ENCODE results near the gene NEUROD2.

NEUROD2 gene

GRCh38 chr17:39566094-39566850 is 41.4 kb downstream of the NEUROD2 start:
- no peak for DNase-seq
- in situ Hi-C loops (cut with HindIII; ENCODE audit: low pct_ligation_motif_present, low pct_unique_long_range_greater_than_20kb, low sequenced_read_pairs) = no loop called here

GRCh38 chr17:39564211-39564848 is 43.4 kb downstream of the NEUROD2 start:
- no peak for DNase-seq
- in situ Hi-C loops (cut with HindIII; ENCODE audit: low pct_ligation_motif_present, low pct_unique_long_range_greater_than_20kb, low sequenced_read_pairs) = no loop called here

GRCh38 chr17:39563476-39563875 is 44.2 kb downstream of the NEUROD2 start:
- DNase-seq = no peak
- in situ Hi-C loops (cut with HindIII; ENCODE audit: low pct_ligation_motif_present, low pct_unique_long_range_greater_than_20kb, low sequenced_read_pairs) = no loop called here

GRCh38 chr17:39562976-39563375 is 44.7 kb downstream of the NEUROD2 start:
- no peak for DNase-seq
- in situ Hi-C loops (cut with HindIII; ENCODE audit: low pct_ligation_motif_present, low pct_unique_long_range_greater_than_20kb, low sequenced_read_pairs) = no loop called here

- in situ Hi-C loops (cut with HindIII; ENCODE audit: low pct_ligation_motif_present, low pct_unique_long_range_greater_than_20kb, low sequenced_read_pairs) = no loop called here
- DNase-seq = no peak
Observed at GRCh38 chr17:39562395-39562794, 45.3 kb downstream of the NEUROD2 start.

GRCh38 chr17:39556423-39556822 is 51.3 kb downstream of the NEUROD2 start:
- in situ Hi-C loops (cut with HindIII; ENCODE audit: low pct_ligation_motif_present, low pct_unique_long_range_greater_than_20kb, low sequenced_read_pairs) = no loop called here
- no peak for DNase-seq

- in situ Hi-C loops (cut with HindIII; ENCODE audit: low pct_ligation_motif_present, low pct_unique_long_range_greater_than_20kb, low sequenced_read_pairs) = no loop called here
- no peak for DNase-seq
Observed at GRCh38 chr17:39555368-39555767, 52.4 kb downstream of the NEUROD2 start.

Data from ACHN (cell line).